HG03521 (cell line): Measurements from ENCODE around the gene THEMIS.
"Not testable (repeated sequence)": the region's sequence is repeated elsewhere in the genome, so short reads cannot be mapped to it uniquely, and the experiment has no call there.

ENCODE experiments used
- ATAC-seq: cut with Tn5 transposase; IDR thresholded peaks from one replicate; pipeline ENCODE4 v1.9.1; 2021; ENCODE audit warnings: mild to moderate bottlenecking, moderate library complexity; ENCODE audit not compliant: unreplicated experiment

THEMIS gene

GRCh38 chr6:127900935-127901334 lies at the start of gene THEMIS:
TSS of gene THEMIS (minus strand) at chr6:127901058. CDS start at chr6:127900932, 126 bp downstream.
- no peak for ATAC-seq

- ATAC-seq: no peak
These were observed 48.4 kb upstream of the THEMIS start for GRCh38 chr6:127949251-127949650.

- no peak for ATAC-seq
These were observed 45.5 kb upstream of the THEMIS start for GRCh38 chr6:127946388-127946787.

GRCh38 chr6:127945434-127946097 lies 44.7 kb upstream of the THEMIS start:
- ATAC-seq: no peak

- no peak for ATAC-seq
These were observed 40.4 kb upstream of the THEMIS start for GRCh38 chr6:127941228-127941627.

GRCh38 chr6:127939442-127940066 lies 38.7 kb upstream of the THEMIS start:
- ATAC-seq: no peak

- no peak for ATAC-seq
These were observed 37.8 kb upstream of the THEMIS start for GRCh38 chr6:127938701-127939100.

GRCh38 chr6:127937747-127938146 lies 36.9 kb upstream of the THEMIS start:
- ATAC-seq: no peak

GRCh38 chr6:127937102-127937501 lies 36.2 kb upstream of the THEMIS start:
- no peak for ATAC-seq

GRCh38 chr6:127934956-127935355 lies 34.1 kb upstream of the THEMIS start:
- no peak for ATAC-seq

- ATAC-seq: no peak
These were observed 33.3 kb upstream of the THEMIS start for GRCh38 chr6:127933852-127934840.

GRCh38 chr6:127933137-127933536 lies 32.3 kb upstream of the THEMIS start:
- ATAC-seq: no peak

GRCh38 chr6:127932708-127933107 lies 31.9 kb upstream of the THEMIS start:
- no peak for ATAC-seq

- ATAC-seq: not testable (repeated sequence)
These were observed 25.6 kb upstream of the THEMIS start for GRCh38 chr6:127926441-127926840.

- no peak for ATAC-seq
These were observed 23.6 kb upstream of the THEMIS start for GRCh38 chr6:127924440-127924839.

GRCh38 chr6:127924031-127924430 lies 23.2 kb upstream of the THEMIS start:
- ATAC-seq: no peak

- no peak for ATAC-seq
These were observed 22.3 kb upstream of the THEMIS start for GRCh38 chr6:127923135-127923534.

- no peak for ATAC-seq
These were observed 21.1 kb upstream of the THEMIS start for GRCh38 chr6:127921982-127922381.

- ATAC-seq: no peak
These were observed 19.9 kb upstream of the THEMIS start for GRCh38 chr6:127920804-127921203.

GRCh38 chr6:127918506-127919427 lies 17.9 kb upstream of the THEMIS start:
- no peak for ATAC-seq
